AG09319 (cell line): ENCODE measurements around the gene TSTD1.

Source experiments
- DNase-seq: peaks from one replicate; pipeline ENCODE4 v3.0.0-alpha.2; 2010; ENCODE audit warnings: low read depth; ENCODE audit errors: extremely low read depth
- TF ChIP-seq, protein P1 (sequence below): IDR thresholded peaks from 2 replicates; pipeline ENCODE4 v1.5.1; 2011; ENCODE audit warnings: low read depth, mild to moderate bottlenecking, inconsistent platforms, low read length, moderate library complexity

TSTD1 gene

GRCh38 chr1:161038523-161039153 is at the start of gene TSTD1:
Gene TSTD1 (minus strand): TSS chr1:161038964. CDS start chr1:161038889, 75 bp downstream.
- TF ChIP-seq, protein P1, sequence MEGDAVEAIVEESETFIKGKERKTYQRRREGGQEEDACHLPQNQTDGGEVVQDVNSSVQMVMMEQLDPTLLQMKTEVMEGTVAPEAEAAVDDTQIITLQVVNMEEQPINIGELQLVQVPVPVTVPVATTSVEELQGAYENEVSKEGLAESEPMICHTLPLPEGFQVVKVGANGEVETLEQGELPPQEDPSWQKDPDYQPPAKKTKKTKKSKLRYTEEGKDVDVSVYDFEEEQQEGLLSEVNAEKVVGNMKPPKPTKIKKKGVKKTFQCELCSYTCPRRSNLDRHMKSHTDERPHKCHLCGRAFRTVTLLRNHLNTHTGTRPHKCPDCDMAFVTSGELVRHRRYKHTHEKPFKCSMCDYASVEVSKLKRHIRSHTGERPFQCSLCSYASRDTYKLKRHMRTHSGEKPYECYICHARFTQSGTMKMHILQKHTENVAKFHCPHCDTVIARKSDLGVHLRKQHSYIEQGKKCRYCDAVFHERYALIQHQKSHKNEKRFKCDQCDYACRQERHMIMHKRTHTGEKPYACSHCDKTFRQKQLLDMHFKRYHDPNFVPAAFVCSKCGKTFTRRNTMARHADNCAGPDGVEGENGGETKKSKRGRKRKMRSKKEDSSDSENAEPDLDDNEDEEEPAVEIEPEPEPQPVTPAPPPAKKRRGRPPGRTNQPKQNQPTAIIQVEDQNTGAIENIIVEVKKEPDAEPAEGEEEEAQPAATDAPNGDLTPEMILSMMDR = no peak

GRCh38 chr1:161086457-161086856 is 47.7 kb upstream of the TSTD1 start:
- TF ChIP-seq, protein P1 = no peak
- DNase-seq = no peak

More at GRCh38 chr1:161038523-161039153, at the start of gene TSTD1:
- no peak for DNase-seq

- DNase-seq = no peak
- TF ChIP-seq, protein P1 = no peak
These were observed 46.4 kb upstream of the TSTD1 start for GRCh38 chr1:161085165-161085564.

DNA sequence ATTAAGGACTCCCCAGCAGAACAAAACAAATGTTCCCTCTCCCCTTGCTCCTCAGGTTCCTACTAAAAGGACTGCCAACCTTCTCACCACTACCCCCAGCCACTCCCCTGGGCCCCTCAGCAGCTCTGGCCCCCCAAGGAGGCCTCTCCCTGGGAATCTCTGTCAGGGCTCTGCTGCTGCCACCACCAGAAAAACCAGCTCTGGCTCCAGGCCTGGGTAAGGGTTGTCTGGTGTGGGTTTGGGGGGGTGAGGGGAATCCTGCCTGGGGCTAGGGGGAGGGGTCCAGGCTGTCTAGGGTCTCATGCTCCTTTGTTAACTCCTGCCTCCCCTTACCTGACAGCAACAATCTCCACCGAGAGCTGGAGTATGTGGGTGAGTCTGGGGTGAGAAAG is 45.8 kb upstream of the TSTD1 start:
- DNase-seq = no peak
- TF ChIP-seq, protein P1 = no peak

DNA sequence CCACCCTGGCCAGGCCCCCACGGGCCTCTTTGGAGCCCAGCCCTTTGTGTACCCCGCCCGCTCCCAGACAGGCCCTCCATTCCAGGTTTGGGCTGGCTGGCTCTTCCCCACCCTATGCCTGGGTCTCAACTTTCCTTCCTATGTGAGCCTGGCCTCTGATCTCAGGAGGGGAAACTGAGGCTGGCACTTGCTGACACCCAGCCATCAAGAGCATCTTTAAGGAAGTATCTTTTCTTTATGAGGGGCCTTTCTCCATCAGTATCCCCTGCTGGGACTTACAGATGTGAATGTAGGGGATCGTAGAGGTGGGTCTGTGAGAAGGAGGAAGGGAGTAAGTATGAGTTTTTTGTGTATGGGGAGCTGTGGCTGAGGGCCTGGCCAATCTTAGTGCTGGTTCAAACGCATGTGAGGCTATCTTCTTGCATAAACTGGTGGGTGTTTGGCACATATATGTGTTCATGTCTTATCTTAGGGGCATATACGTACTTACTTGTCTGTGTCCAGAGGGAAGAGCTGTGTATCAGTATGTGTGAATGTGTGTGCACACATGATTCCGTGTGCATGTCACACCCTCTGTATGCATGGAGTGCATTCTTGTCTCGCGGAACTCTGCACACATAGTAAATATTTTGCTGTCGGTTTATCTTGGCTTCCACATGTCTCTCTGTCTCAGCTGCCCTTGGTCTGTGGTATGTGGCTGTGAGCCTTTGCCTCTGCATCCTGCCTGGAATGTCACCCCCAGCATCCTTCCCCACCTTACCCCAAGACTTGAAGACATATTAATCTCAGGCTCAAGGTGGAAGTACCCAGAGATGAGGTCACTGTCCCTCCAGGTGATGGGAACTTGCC is 45.2 kb upstream of the TSTD1 start:
- no peak for DNase-seq
- TF ChIP-seq, protein P1 = no peak

DNA sequence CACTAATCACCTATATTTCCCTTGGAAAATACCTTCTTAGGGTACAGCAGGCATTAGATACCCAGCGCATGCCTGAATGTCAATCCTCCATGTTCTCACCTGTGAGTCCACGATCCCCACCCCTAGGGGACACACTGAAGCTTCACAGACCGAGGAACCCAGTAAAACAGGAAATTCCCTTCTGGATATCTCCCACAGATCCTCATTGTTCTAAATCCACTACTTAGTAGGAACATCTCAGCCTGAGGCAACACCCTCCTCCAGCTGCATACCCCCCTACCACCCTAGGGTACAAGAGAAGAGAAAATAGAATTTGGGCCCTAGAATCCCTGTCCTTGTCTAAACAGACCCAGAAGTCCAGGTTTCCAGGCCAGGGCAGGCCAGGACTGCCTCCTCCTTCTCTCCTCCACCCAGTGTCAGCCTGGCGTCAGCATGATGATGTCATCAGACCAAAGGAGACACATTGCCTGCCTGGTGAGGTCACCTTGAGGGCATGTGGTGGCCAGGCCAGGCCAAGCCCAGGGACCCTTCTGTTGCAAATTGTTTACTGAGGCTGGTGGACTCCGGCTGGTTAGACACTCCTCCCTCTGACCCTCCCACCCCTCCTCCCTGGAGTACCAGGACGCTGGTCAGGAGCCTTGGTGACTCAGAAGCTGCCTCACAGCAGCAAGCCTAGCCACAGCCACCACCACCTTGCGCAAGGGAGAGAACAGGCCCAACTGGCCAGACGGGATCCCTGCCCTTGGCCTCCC is 44.4 kb upstream of the TSTD1 start:
- TF ChIP-seq, protein P1 = no peak
- DNase-seq = peak; percentile 49
